IMR-90 (cell line): ENCODE data around the gene ARHGAP12. TPM values are rescaled to one million over a fixed set of nuclear protein-coding genes. Genes with fewer than 3 reads are reported as not detected.

Experiments used
- ATAC-seq: fragments of 200-7000 bp; cut with Tn5 transposase; 2 replicates; pipeline ENCODE4 v1.9.1; 2020; ENCODE audit warnings: low read depth, mild to moderate bottlenecking, moderate library complexity
- BruUV-seq: library from RNA; stranded (reverse); fragments of 400-500 nt; replicated peaks from 2 replicates; lab custom pipeline; 2021; lab: Mats Ljungman, UMichigan
- CTCF ChIA-PET: fragments of 300-600 bp; formaldehyde crosslinking; extraction: SDS; loops from one replicate; lab custom pipeline; 2021; ENCODE audit warnings: antibody characterized with exemption; lab: Yijun Ruan, JAX
- POLR2A ChIA-PET: fragments of 300-600 bp; sonication (Branson Sonifier 250); formaldehyde crosslinking; loops from one replicate; lab custom pipeline; 2022; ENCODE audit warnings: antibody characterized with exemption; ENCODE audit not compliant: unreplicated experiment; lab: Charles Lee
- DNase-seq: peaks from one replicate; pipeline ENCODE4 v3.0.0; 2013
- H2AFZ ChIP-seq: replicated peaks from 2 replicates; pipeline ENCODE3; 2013; ENCODE audit warnings: low read length, mild to moderate bottlenecking; ENCODE audit not compliant: poor library complexity
- H2AK5ac ChIP-seq: 2 replicates; pipeline ENCODE4 v1.6.1; 2013; ENCODE audit warnings: low read depth, low read length, inconsistent platforms
- H2AK9ac ChIP-seq: replicated peaks from 2 replicates; pipeline ENCODE3; 2013; ENCODE audit warnings: mild to moderate bottlenecking, low read depth, low read length, moderate library complexity; ENCODE audit not compliant: poor library complexity
- H2BK120ac ChIP-seq: 2 replicates; pipeline ENCODE4 v1.6.1; 2013; ENCODE audit warnings: low read depth, low read length, inconsistent platforms
- H2BK15ac ChIP-seq: 3 replicates; pipeline ENCODE4 v1.6.1; 2013; ENCODE audit warnings: low read depth, low read length, inconsistent platforms
- H2BK20ac ChIP-seq: 2 replicates; pipeline ENCODE4 v1.6.1; 2013; ENCODE audit warnings: low read depth, mild to moderate bottlenecking, inconsistent platforms, low read length, moderate library complexity
- H2BK5ac ChIP-seq: 2 replicates; pipeline ENCODE4 v1.6.1; 2013; ENCODE audit warnings: mild to moderate bottlenecking, low read depth, low read length, inconsistent platforms; ENCODE audit not compliant: poor library complexity, severe bottlenecking
- H3K14ac ChIP-seq: replicated peaks from 2 replicates; pipeline ENCODE4 v1.6.1; 2013; ENCODE audit warnings: low read depth, low read length, inconsistent platforms
- H3K18ac ChIP-seq: 2 replicates; pipeline ENCODE4 v1.6.1; 2013; ENCODE audit warnings: low read depth, low read length, control low read depth
- H3K23ac ChIP-seq: 2 replicates; pipeline ENCODE4 v1.6.1; 2013; ENCODE audit warnings: low read depth, low read length, inconsistent platforms
- H3K27ac ChIP-seq: 2 replicates; pipeline ENCODE4 v1.5.1; 2013; ENCODE audit warnings: mild to moderate bottlenecking, control low read depth, low read length; ENCODE audit not compliant: insufficient read depth
- H3K27me3 ChIP-seq: 2 replicates; pipeline ENCODE4 v1.6.1; 2013; ENCODE audit warnings: low read length; ENCODE audit not compliant: control insufficient read depth, insufficient read depth
- H3K36me3 ChIP-seq: 2 replicates; pipeline ENCODE4 v1.6.1; 2013; ENCODE audit warnings: low read length, mixed read lengths; ENCODE audit not compliant: control insufficient read depth, insufficient read depth
- H3K4ac ChIP-seq: 2 replicates; pipeline ENCODE4 v1.6.1; 2013; ENCODE audit warnings: low read depth, low read length, inconsistent platforms
- H3K4me1 ChIP-seq: 2 replicates; pipeline ENCODE4 v1.6.1; 2013; ENCODE audit warnings: low read length, mixed read lengths; ENCODE audit not compliant: control insufficient read depth, insufficient read depth
- H3K4me2 ChIP-seq: 2 replicates; pipeline ENCODE4 v1.6.1; 2013; ENCODE audit warnings: low read depth, mild to moderate bottlenecking, control low read depth, low read length, moderate library complexity
- H3K4me3 ChIP-seq: 2 replicates; pipeline ENCODE4 v1.5.1; 2013; ENCODE audit warnings: low read depth, mild to moderate bottlenecking, control low read depth, low read length, moderate library complexity; ENCODE audit not compliant: insufficient read depth
- H3K56ac ChIP-seq: 2 replicates; pipeline ENCODE4 v1.6.1; 2013; ENCODE audit warnings: low read length, inconsistent platforms; ENCODE audit not compliant: insufficient read depth; ENCODE audit errors: extremely low read depth
- H3K79me1 ChIP-seq, 2 experiments: 2 replicates each; pipeline ENCODE4 v1.6.1; 2013; ENCODE audit warnings: low read length in 2 of 2, inconsistent platforms in 1 of 2, low read depth in 1 of 2
- H3K9ac ChIP-seq: 2 replicates; pipeline ENCODE4 v1.6.1; 2013; ENCODE audit warnings: low read depth, low read length, control low read depth
- H3K9me1 ChIP-seq: 2 replicates; pipeline ENCODE4 v1.6.1; 2013; ENCODE audit warnings: low read length, inconsistent platforms; ENCODE audit not compliant: insufficient read depth
- H3K9me3 ChIP-seq: 2 replicates; pipeline ENCODE4 v1.6.1; 2013; ENCODE audit warnings: low read length; ENCODE audit not compliant: control insufficient read depth, insufficient read depth
- H4K20me1 ChIP-seq: 2 replicates; pipeline ENCODE4 v1.6.1; 2013; ENCODE audit warnings: low read length, inconsistent platforms; ENCODE audit not compliant: insufficient read depth
- H4K5ac ChIP-seq: 2 replicates; pipeline ENCODE4 v1.6.1; 2013; ENCODE audit warnings: mild to moderate bottlenecking, low read depth, low read length, control low read depth
- H4K8ac ChIP-seq, 2 experiments: 2 replicates each; pipeline ENCODE4 v1.6.1; 2013; ENCODE audit warnings: low read depth in 2 of 2, low read length in 2 of 2, control low read depth in 1 of 2, inconsistent platforms in 1 of 2
- H4K91ac ChIP-seq: 2 replicates; pipeline ENCODE4 v1.6.1; 2013; ENCODE audit warnings: low read depth, low read length, inconsistent platforms; ENCODE audit not compliant: insufficient read depth
- CEBPB ChIP-seq: IDR thresholded peaks from 2 replicates; pipeline ENCODE4 v1.6.1; 2012; ENCODE audit warnings: low read depth, low read length, improper control_type of control experiment
- CHD1 ChIP-seq: IDR thresholded peaks from 2 replicates; pipeline ENCODE4 v1.6.1; 2012; ENCODE audit warnings: low read depth, low read length, improper control_type of control experiment
- MAFK ChIP-seq: IDR thresholded peaks from 2 replicates; pipeline ENCODE4 v1.6.1; 2012; ENCODE audit warnings: low read depth, low read length, improper control_type of control experiment
- MAZ ChIP-seq: IDR thresholded peaks from 2 replicates; pipeline ENCODE4 v1.6.1; 2012; ENCODE audit warnings: low read depth, mild to moderate bottlenecking, low read length, improper control_type of control experiment, moderate library complexity, borderline replicate concordance
- MXI1 ChIP-seq: IDR thresholded peaks from 2 replicates; pipeline ENCODE4 v1.6.1; 2012; ENCODE audit warnings: low read depth, mild to moderate bottlenecking, low read length, moderate library complexity, borderline replicate concordance
- NFE2L2 ChIP-seq: fragments of 150-350 bp; IDR thresholded peaks from 2 replicates; pipeline ENCODE4 v1.6.1; 2016; ENCODE audit warnings: low read depth, mild to moderate bottlenecking, low read length
- POLR2A ChIP-seq: IDR thresholded peaks from 2 replicates; pipeline ENCODE4 v1.6.1; 2012; ENCODE audit warnings: mild to moderate bottlenecking, low read depth, low read length
- RAD21 ChIP-seq: IDR thresholded peaks from 2 replicates; pipeline ENCODE4 v1.6.1; 2012; ENCODE audit warnings: low read length, improper control_type of control experiment
- RCOR1 ChIP-seq: IDR thresholded peaks from 2 replicates; pipeline ENCODE4 v1.6.1; 2012; ENCODE audit warnings: mild to moderate bottlenecking, low read length, improper control_type of control experiment; ENCODE audit not compliant: insufficient replicate concordance
- SMC3 ChIP-seq: fragments of 150-350 bp; IDR thresholded peaks from 2 replicates; pipeline ENCODE4 v1.6.1; 2016; ENCODE audit warnings: low read depth, mild to moderate bottlenecking, antibody characterized with exemption, low read length, moderate library complexity
- USF2 ChIP-seq: fragments of 150-350 bp; IDR thresholded peaks from 2 replicates; pipeline ENCODE4 v1.6.1; 2017; ENCODE audit warnings: mild to moderate bottlenecking, antibody characterized with exemption, low read length, low read depth
- WGBS, 2 experiments: methylation state at CpG; one replicate each; pipeline versions ENCODE4 v1.1.5 to v1.1.7; 2013; ENCODE audit warnings: missing lambda C conversion rate in 2 of 2; ENCODE audit not compliant: insufficient read length in 1 of 2; ENCODE audit errors: extremely low coverage in 2 of 2; 5-methylcytosine and 5-hydroxymethylcytosine counted together
- dilution Hi-C: fragments of 300-500 bp; cut with HindIII; formaldehyde crosslinking; loops from one replicate; pipeline ENCODE4 v1.14.3; 2018; ENCODE audit warnings: low sequenced_read_pairs; ENCODE audit not compliant: unreplicated experiment
- in situ Hi-C: fragments of 300-500 bp; cut with MboI; formaldehyde crosslinking; loops from 3 replicates; pipeline ENCODE4 v1.14.3; 2019; ENCODE audit warnings: low sequenced_read_pairs, inconsistent platforms, mixed read lengths
- intact Hi-C: fragments of 100-400 bp; cut with micrococcal nuclease; formaldehyde crosslinking; loops from 2 replicates; pipeline ENCODE4 v1.10.0; 2022
- polyA plus RNA-seq, 3 experiments: library from polyadenylated mRNA; depleted of rRNA; stranded (reverse); fragments of >200 nt; gene quantifications; 2 replicates each; pipeline ENCODE4 v1.2.3, GENCODE V29; 2012; ENCODE audit warnings: low replicate concordance in 1 of 3
- total RNA-seq: library from RNA; depleted of rRNA; stranded (reverse); fragments of >200 nt; gene quantifications from 2 replicates; pipeline ENCODE4 v1.2.3, GENCODE V29; 2012
- TF ChIP-seq, protein P1 (sequence below): conservative IDR thresholded peaks from 2 replicates; pipeline ENCODE4 v1.5.1; 2012; ENCODE audit warnings: mild to moderate bottlenecking, low read depth, low read length, improper control_type of control experiment

Gene ARHGAP12
- total and polyA plus RNA-seq, 2 of the 4 experiments (the other 2 are of a cell fraction) = 9.0 to 28.5 TPM

GRCh38 chr10:31822150-31822549, 106.5 kb downstream of the ARHGAP12 start:
- Histone ChIP-seq H2AK9ac (no peak overlapping the region), H2BK5ac (no peak overlapping the region), H3K36me3 (0 out of 2 replicates have a peak, but pooled peaks cover 4% of the 10 kb centered on the region), H3K4ac (no peak overlapping the region), H4K5ac (no peak overlapping the region), H3K23ac (0 out of 2 replicates have a peak overlapping the region, but pooled peaks have one; percentile 8), H2BK15ac (no peak overlapping the region), H3K79me1 (peaks cover 6 to 14% of the 10 kb centered on the region in 2 experiments), H2AK5ac (no peak overlapping the region), H3K4me2 (no peak overlapping the region), H3K4me3 (no peak overlapping the region), H2BK120ac (no peak overlapping the region), H3K56ac (no peak overlapping the region), H2AFZ (no peak overlapping the region), H4K20me1 (no peaks in the 10 kb centered on the region), H3K4me1 (peaks cover 2% of the 10 kb centered on the region; the same call in 1 of the 2 replicates), H3K9ac (no peak overlapping the region), H4K8ac (peak overlapping the region in 1 of 2 experiments; percentile 24; a peak in 2 of 4 replicates), H3K9me1 (peaks cover 5% of the 10 kb centered on the region; the same call in 1 of the 2 replicates), H3K27ac (no peak overlapping the region), H2BK20ac (no peak overlapping the region), H3K27me3 (no peaks in the 10 kb centered on the region), H3K9me3 (no peaks in the 10 kb centered on the region), H4K91ac (no peak overlapping the region), H3K14ac (0 out of 2 replicates have a peak overlapping the region, but pooled peaks have one; percentile 35), H3K18ac (no peak overlapping the region)
- ChIA-PET CTCF (interaction anchor here (0.8 kb wide), 1 partner anchor 1070 kb away, joined by 3 read pairs; no protein-coding TSS in a partner anchor), POLR2A (interaction anchor here (0.6 kb wide), 1 partner anchor 1045 kb away, joined by 3 read pairs; no protein-coding TSS in a partner anchor)
- no CpG with 5 or more reads among the region's 4 CpGs for WGBS, 2 experiments
- in situ Hi-C loops = loop anchor here (25.0 kb wide), 1 partner anchor 485 kb away; no protein-coding TSS in a partner anchor
- ATAC-seq (no peak), DNase-seq (peak; percentile 2)
- intact Hi-C loops = no loop called here
- no TSS peak for BruUV-seq
- dilution Hi-C loops = no loop called here
- TF ChIP-seq MXI1 (no peak), CHD1 (no peak), POLR2A (no peak), RCOR1 (no peak), NFE2L2 (no peak), SMC3 (no peak), MAFK (no peak), USF2 (no peak), MAZ (no peak), CEBPB (no peak), RAD21 (no peak)
- TF ChIP-seq, protein P1, sequence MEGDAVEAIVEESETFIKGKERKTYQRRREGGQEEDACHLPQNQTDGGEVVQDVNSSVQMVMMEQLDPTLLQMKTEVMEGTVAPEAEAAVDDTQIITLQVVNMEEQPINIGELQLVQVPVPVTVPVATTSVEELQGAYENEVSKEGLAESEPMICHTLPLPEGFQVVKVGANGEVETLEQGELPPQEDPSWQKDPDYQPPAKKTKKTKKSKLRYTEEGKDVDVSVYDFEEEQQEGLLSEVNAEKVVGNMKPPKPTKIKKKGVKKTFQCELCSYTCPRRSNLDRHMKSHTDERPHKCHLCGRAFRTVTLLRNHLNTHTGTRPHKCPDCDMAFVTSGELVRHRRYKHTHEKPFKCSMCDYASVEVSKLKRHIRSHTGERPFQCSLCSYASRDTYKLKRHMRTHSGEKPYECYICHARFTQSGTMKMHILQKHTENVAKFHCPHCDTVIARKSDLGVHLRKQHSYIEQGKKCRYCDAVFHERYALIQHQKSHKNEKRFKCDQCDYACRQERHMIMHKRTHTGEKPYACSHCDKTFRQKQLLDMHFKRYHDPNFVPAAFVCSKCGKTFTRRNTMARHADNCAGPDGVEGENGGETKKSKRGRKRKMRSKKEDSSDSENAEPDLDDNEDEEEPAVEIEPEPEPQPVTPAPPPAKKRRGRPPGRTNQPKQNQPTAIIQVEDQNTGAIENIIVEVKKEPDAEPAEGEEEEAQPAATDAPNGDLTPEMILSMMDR = no peak
